Ammon's horn (tissue), 1 donor: ENCODE measurements around the gene LRPAP1.

Experiments used
- DNase-seq: peaks from one replicate; pipeline ENCODE4 v3.0.0-alpha.2; 2016; ENCODE audit warnings: low spot score

LRPAP1 gene

GRCh38 chr4:3473181-3473950 is 58.9 kb downstream of the LRPAP1 start:
- DNase-seq = no peak

- no peak for DNase-seq
These were observed 59.6 kb downstream of the LRPAP1 start for GRCh38 chr4:3472411-3473141.

DNA sequence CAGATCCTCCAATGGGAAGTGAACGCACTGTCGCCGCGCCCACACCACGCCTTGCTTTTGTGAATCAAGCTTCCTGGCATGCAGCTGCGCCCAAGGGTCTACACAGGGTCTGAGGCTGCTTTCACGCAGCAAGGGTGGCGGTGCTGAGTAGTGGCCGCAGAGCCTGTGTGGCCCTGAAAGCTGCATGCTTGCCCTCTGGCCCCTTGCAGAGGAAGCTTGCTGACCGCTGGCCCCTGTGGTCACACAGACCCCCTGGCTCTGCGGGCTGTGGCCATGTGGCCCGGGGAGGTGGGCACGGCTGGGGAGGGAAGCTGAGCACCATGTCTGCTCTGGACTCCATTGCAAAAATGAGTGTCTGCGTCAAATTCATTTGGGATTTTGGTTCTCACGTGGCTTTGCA is 60.3 kb downstream of the LRPAP1 start:
- DNase-seq = no peak

DNA sequence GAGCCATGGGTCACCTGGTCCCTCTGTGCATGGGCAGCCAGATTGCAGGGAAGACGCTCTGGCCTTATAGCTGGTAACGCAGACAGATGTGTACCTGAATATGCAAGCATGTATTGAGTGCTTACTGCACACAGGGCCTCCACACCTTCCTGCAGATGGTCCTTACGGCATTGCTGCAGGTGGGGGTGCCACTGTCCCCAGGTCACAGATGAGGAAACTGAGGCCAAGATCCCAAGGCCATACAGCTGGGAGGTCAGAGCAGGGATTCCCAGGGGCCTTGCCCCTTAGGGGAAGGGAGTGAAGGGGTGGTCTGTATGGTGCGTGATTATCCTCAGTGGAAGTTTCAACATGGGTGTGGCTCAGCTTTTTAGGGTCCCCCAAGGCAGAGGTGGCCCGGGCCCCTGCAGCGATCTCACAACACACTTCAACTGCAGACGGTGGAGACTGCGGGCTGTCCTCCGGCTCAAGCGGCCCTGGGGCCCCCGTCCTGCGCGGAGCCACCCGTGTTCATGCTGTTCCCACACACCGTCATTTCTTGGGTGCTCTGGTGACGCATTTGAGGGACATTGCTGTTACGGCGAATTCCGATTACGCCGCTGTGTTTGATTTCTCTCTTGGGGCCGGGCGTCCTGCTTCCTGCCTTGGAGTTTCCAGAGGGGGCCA is 61.0 kb downstream of the LRPAP1 start:
- DNase-seq = no peak

- DNase-seq = no peak
These were observed 61.8 kb downstream of the LRPAP1 start for GRCh38 chr4:3470244-3471097.

- DNase-seq = no peak
These were observed 62.6 kb downstream of the LRPAP1 start for GRCh38 chr4:3469386-3470243.

GRCh38 chr4:3468804-3469203 is 63.4 kb downstream of the LRPAP1 start:
- no peak for DNase-seq

DNA sequence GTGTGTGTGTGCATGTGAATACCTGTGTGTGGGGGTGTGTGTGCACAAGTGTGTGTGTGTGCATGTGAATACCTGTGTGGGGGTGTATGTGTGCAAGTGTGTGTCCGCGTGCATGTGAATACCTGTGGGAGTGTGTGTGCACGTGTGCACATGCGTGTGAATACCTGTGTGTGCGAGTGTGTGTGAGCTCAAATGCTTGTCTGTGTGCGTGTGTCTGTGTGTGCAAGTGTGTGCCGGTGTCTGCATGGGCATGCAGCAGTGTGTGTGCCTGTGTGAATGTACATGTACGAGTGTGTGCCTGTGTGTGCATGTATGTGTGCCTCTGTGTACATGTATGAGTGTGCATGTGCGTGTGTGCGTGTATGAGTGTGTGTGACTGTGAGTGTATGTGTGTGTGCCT is 64.1 kb downstream of the LRPAP1 start:
- DNase-seq = no peak

DNA sequence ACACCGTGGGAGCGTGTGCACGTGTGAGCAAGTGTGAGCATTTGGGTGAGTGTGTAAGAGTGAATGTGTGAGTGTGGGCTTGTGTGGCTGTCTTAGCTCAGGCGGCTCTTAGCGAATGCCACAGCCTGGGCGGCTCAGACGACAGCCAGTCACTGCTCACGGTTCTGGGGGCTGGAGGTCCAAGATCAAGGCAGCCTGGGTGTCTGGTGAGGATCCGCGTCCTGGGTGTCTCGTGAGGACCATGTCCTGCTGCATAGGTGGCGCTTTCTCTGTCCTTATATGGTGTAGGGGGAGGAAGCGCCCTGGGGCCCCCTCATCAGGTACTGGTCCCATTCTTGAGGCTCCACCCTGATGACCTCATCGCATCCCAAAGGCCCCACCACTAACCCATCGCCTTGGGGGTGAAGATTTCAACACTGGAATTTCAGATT is 64.6 kb downstream of the LRPAP1 start:
- no peak for DNase-seq

- DNase-seq = no peak
These were observed 65.3 kb downstream of the LRPAP1 start for GRCh38 chr4:3466691-3467600.

DNA sequence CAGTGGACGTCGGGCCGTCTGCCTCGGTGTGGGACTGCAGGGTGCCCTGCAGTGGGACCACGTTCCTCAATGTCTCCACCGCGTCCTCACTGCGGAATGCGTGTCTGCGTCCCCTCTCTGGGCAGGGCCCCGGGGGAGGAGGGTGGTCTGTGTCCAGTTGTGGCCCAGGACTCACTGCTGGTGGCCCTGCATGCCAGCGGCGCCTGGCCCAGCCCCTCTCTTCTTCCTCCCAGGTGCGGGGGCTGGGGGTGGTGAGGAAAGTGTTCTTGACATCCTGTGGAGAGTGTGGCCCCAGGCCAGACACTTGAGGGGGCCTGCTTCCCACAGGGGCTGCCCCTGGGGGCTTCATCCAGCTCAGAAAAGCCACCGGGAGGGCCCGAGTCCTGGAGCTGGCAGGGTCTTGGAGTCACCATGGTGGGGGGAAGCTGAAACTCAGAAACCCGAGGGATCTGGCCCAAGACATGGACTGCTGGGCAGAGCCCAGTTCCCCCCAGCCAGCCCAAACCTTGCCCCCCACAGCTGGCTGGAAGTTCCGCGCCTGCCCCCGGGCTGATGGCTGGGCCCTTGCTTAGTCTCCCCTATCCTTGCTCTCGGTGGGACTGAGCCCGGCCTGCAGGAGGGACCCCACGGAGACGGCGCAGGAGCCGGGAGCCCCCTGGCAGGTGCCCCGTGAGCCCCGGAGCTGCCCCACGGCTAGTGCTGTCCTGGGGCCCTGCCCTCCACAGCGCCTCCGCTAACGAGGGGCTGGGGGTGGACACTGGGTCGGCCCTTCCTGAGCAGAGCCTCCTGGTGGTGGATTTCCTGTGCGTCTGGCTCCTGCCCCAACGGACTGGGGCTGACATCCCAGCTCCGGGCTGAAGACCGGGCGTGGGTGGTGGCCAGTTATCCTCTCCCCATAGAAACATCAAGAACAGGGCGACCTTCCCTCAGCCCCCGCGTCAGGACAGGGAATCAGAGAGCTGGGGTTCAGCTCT is 66.2 kb downstream of the LRPAP1 start:
- no peak for DNase-seq

DNA sequence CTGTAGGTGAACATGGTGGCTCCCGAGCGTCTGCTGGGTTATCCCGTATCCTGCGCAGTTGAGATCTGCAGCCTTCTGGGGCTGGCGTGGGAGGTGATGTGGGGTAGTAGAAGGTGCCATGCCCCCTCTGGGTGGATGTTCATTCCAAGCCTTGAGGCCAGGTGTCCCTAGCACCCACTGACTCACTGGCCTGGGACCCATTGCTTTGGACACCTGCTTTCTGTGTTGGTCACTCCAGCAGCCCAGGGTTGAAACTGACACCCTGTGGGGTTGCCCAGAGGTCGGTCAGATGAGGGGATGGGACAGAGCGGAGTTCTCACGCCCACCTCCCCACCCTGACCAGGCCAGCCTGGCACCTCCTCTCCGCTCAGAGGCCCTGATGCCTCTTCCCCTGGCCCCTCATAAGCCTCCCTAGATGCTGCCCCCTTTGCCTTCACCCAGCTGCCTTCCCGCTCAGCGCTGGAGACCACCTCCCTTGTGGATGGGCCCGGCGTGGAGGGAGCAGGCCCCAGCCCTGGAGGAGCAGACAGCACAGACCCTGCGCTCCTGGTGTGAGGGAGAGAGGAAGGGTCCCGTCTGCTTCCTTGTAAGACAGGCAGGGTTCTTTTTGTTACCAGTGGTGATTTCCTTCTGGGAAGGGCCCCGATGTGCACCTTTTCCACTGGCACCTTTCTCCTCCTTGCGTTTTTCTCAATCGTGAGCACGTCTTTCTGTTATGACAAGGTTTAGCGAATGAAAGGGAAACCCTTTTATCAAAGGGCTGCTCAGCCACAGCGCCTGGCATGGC is 67.1 kb downstream of the LRPAP1 start:
- DNase-seq = no peak

DNA sequence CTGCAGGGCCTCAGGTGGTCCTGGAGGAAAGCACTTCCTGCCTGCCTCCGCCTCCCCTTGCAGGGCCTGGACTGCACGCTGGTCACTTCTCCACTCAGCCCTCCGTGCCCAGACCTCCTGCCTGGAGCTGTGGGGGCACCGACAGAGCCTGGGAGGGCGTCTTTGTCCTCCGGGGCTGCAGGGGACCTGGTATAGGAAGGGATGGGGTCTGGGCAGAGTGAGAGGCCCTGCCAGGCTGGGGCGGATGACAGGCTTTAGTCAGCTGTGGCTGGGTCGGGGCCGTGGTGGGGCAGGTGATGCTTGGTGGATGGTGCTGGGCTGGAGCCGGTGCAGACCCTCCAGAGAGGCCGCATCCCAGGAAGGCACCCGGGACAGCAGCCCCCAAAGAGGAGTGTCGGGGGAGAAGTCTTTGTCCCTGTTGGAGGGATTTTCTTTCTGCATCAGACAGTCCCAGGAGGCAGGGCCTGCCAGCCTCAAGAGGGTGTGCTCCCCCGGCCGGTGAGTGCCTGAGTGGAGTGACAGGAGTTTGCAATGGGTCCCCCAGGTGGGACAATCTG is 67.8 kb downstream of the LRPAP1 start:
- DNase-seq = no peak

DNA sequence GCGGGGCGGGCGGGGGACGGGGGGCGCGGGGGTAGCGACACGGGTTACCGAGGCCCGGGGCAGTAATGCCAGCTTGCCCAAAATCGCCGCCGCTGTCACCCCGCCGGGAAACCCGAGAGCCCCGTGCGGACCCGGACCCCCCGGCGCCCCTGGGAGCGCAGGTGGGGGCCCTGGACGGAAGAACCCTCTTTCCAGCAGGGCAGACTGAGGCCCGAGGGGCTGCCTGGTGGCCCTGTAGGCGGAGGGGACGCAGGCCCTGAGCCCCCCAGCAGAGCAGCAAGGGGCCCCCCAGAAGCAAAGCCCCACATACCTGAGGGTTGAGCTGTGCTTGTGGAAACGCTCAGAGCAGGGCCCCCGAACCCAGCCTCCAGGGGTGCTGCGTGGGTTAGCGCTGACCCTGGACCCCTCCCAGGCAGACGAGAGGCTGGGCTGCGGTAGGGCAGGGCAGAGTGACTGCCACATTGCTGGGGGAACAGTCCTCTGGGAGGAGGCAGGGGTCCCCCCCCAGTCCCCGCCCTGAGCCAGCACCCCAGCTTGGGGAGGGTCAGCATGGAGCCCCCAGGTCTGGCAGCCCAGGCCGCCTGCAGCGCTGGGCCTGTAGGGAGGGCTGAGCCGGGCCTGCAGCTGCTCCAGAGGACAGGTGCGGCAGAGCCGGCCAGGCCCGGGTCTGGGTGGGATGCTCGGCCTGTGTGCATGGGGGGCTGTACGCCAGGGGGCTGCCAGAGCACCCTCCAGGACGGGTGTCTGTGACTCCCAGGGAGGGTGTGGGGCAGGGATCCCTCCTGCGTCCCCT is 68.5 kb downstream of the LRPAP1 start:
- no peak for DNase-seq

GRCh38 chr4:3462790-3463415 is 69.3 kb downstream of the LRPAP1 start, which contains the start of gene DOK7:
Gene DOK7, plus strand, starts transcription at chr4:3463306. Its CDS starts 70 bp downstream, at chr4:3463376.
- DNase-seq = no peak

DNA sequence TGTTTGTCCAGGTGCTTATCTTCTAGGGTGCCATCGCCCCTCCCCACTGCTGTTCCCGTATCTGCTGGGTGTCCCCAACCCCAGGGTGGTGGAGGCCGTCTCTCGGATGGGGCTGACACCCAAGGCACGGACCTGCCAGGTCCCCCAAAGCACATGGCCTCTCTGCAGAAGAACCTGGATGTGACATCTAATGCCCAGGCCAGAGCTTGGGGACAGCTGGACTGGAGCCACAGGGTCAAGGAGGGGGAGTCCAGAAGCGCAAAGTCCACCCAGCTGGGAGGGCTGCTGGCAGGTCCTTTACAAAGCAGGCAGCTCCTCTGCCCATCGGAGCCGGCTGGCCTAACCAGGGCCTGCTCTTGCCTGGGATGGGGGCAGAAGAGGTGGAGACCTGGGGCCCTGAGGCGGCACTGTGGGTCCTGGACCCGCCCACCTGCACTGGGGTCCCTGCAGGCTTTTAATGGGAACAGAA is 69.9 kb downstream of the LRPAP1 start:
- DNase-seq = no peak
